Measurements from ENCODE around the gene YY1AP1.
"Not testable (repeated sequence)": the region's sequence is repeated elsewhere in the genome, so short reads cannot be mapped to it uniquely, and the experiment has no call there.

YY1AP1 gene, protein sequence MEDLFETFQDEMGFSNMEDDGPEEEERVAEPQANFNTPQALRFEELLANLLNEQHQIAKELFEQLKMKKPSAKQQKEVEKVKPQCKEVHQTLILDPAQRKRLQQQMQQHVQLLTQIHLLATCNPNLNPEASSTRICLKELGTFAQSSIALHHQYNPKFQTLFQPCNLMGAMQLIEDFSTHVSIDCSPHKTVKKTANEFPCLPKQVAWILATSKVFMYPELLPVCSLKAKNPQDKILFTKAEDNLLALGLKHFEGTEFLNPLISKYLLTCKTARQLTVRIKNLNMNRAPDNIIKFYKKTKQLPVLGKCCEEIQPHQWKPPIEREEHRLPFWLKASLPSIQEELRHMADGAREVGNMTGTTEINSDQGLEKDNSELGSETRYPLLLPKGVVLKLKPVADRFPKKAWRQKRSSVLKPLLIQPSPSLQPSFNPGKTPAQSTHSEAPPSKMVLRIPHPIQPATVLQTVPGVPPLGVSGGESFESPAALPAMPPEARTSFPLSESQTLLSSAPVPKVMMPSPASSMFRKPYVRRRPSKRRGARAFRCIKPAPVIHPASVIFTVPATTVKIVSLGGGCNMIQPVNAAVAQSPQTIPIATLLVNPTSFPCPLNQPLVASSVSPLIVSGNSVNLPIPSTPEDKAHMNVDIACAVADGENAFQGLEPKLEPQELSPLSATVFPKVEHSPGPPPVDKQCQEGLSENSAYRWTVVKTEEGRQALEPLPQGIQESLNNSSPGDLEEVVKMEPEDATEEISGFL

DNA sequence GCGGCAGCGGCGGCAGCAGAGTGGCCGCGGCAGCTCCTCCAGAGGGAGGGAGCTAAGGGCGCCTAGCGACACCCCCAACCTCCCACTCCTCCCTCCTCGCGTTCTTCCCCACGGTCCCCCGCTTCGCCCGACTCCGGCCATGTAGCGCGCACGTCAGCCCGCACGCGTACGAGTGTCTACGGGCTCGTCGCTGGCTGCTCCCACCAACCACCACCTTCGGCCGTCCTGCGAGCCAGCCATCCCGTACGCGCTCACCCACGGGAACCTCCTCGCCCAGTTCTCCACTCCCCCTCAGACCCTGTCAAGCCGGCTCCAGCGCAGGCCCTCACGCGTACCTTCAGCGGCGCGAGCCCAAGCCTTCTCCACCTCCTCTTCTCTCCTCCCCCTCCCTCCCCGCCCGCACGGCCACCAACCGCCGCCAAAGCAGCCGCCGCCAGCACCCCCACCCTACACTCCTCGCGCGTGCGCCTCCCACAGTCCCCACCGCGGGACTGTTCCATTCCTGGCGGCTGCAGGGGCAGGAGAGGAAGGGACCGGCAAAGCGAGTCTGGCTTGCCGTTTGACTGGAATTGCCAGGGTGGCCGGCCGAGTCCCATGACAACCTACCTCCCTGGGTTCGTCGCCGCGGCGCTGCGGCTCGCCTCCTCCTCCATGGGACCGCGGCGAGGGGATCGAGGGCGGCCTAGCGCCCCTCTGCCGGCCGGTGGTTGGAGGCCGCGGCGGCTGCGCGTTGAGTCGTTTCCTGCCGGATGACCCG, at the start of gene YY1AP1:
YY1AP1 (minus strand) TSS at position 451 of the 757 bp plus-strand sequence. CDS start 8,338 bp downstream, outside the sequence.
- DNase-seq (ENCODE audit: low read depth) = peak; percentile 85

DNA sequence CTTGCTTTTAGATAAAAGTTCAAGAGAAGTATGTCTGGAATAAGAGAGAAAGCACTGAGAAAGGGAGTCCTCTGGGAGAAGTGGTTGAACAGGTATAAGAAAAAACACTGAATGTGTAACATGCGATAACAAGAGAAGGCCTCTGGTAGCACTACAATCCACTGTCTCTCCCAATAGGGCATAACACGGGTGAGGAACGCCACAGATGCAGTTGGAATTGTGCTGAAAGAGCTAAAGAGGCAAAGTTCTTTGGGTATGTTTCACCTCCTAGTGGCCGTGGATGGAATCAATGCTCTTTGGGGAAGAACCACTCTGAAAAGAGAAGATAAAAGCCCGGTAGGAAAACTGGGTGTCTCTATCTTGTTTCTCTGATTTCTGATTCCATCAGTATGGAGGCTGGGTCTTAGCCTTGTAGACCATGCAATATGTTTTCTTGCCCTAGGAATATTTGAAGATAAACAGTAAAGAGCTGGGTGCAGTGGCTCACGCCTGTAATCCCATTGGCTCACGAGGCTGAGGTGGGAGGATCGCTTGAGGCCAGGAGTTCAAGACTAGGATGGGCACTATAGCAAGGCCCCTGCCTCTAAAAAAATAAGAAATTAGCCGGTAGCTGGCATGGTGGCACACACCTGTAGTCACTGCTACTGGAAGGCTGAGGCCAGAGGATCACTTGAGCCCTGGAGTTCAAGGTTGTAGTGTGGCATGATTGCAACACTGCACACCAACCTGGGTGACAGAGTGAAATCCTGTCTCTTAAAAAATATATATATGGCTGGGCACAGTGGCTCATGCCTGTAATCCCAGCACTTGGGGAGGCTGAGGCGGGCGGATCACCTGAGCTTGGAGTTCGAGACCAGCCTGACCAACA, 40.7 kb upstream of the YY1AP1 start:
- no peak for DNase-seq (ENCODE audit: low read depth)

DNA sequence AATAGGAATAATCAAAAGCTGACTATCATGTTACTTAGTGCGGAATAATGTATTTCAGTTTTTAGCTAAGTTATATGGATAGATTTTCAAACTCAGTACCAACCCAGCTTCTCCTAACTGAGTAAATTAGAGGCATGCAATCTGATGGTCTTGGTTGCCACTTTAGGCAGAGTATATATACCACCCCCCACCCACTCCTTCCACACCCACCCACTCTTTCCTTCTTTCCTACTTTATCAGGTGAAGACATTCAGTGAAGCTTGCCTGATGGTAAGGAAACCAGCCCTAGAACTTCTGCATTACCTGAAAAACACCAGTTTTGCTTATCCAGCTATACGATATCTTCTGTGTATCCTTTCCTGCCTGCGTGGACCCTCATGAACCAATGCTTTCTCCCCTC, 36.6 kb upstream of the YY1AP1 start:
- DNase-seq (ENCODE audit: low read depth) = no peak

DNA sequence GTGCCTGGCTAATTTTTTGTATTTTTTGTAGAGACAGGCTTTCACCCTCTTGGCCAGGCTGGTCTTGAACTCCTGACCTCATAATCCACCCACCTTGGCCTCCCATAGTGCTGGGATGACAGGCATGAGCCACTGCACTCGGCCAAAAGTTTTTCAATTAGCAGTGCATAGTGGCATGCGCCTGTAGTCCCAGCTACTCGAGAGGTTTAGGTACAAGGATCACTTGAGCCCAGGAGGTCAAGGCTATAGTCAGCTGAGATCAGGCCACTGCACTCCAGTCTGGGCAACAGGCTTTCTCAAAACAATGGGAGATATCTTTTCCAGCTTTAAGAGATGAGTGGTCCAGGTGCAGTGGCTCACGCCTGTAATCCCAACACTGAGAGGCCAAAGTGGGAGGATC, 31.1 kb upstream of the YY1AP1 start:
- DNase-seq (ENCODE audit: low read depth) = no peak

DNA sequence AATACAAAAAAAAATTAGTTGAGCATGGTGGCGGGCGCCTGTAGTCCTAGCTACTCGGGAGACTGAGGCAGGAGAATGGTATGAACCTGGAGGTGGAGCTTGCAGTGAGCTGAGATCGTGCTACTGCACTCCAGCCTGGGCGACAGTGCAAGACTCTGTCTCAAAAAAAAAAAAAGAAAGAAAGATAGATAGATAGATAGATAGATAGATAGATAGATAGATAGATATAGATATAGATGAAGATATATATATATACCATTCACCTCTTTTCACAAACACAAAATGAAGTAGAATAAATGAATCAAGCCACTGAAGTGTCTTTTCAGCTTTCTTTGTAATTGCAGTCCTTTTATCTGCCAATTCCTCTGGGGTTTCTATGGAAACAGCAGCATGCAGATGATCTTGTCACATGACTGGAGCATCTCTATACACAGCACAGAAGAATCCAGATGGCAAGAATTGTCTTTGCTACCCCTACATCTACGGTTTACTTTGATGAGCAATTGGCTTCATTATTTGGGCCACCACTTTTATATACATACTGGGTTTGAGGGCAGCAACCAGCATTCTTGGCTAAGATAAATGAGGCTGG, 30.0 kb upstream of the YY1AP1 start:
- not testable (repeated sequence) for DNase-seq (ENCODE audit: low read depth)

DNA sequence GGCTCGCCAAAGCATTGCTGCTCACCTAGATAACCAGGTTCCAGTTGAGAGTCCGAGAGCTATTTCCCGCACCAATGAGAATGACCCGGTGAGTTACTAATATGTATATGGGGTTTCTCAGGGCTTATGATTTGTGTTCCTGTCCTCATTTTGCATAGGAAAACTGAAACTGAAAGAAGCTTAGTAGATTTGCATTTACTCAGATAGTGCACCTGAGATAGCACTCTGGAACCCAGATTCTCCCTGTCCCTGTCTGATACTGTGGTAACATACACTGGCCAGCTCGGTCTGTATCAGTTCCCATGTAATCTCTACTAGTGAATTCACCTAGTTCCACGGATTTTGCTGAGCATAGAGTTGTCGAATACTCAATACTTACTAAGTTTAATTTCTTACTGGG, 28.5 kb upstream of the YY1AP1 start:
- DNase-seq (ENCODE audit: low read depth) = no peak

DNA sequence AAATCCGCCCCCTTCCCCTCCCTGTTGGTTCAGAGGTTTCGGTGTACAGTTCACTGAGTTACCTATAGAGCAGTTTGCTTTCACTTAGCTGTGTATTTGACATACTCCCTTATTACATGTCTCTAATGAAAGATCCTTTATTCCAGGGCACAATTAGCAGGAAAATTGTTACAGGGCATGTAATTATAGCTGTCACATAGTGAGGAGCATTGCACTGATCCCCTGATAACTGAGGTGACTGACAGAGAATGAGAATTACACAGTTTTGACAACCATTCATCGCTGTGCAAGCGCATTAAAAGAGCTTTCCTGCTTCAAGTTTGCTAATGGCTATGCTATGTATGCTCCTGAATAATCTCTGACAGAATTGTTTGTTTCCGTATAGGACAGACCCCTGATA, 27.2 kb upstream of the YY1AP1 start:
- no peak for DNase-seq (ENCODE audit: low read depth)

DNA sequence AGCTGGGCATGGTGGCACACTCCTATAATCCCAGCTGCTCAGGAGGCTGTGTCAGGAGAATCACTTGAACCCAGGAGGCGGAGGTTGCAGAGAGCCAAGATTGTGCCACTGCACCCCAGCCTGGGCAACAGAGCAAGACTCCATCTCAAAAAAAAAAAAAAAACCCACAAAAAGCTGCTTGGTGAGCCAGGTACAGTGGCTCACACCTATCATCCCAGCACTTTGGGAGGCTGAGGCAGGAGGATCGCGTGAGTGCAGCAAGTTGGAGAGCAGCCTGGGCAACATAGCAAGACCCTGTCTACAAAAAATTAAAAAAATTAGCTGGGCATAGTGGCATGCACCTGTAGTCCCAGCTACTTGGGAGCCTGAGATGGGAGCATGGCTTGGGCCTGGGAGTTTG, 26.5 kb upstream of the YY1AP1 start:
- DNase-seq (ENCODE audit: low read depth) = not testable (repeated sequence)

DNA sequence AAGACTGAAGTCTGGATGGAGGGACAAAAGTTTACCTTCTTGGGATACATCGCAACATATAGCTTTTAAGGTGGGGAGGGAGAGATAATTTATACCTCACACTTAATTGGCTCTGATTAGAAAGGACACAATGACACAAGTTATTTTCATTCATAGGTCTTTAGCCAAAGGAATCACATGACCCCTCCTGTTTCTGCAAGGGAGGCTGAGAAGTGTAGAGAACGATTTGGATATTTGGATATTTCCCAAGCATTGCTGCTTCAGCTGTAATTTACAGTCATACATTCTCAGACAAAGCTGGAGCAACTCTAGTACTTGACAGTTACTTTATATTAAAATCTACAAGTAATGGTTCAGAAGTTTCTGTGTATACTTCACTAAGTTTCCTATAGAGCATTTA, 24.5 kb upstream of the YY1AP1 start:
- no peak for DNase-seq (ENCODE audit: low read depth)

DNA sequence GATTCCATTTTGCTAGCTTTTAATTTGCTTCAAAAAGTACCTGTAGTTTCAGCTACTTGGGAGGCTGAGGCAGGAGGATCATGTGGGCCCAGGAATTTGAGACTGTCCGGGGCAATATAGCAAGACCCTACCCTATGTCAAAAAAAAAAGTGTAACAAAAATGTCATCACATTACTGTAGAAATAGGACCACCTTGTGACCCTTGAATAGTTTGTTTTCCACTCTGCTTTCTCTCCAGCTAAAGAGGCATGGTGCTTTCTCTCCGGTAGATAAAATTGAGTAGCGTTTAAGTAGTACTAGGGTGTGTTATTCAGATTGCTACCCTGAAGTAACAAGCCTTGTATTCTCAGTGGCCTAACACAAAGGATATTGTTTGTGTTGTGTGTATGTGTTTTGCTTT, 24.1 kb upstream of the YY1AP1 start:
- DNase-seq (ENCODE audit: low read depth) = not testable (repeated sequence)

DNA sequence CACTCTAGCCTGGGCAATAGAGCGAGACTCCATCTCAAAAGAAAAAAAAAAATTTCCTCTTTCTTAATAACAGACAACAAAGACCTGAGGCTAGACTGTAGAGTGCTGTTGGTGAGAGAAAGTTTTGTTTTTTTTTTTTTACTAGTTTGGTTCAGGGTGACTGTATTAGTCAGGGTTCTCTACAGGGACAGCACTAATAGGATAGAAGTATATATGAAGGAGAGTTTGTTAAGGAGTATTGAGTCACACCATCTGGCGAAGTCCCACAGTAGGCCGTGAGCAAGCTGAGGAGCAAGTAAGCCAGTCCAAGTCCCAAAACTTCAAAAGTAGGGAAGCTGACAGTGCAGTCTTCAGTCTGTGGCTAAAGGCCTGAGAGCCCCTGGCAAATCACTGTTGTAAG, 22.9 kb upstream of the YY1AP1 start:
- DNase-seq (ENCODE audit: low read depth) = not testable (repeated sequence)

DNA sequence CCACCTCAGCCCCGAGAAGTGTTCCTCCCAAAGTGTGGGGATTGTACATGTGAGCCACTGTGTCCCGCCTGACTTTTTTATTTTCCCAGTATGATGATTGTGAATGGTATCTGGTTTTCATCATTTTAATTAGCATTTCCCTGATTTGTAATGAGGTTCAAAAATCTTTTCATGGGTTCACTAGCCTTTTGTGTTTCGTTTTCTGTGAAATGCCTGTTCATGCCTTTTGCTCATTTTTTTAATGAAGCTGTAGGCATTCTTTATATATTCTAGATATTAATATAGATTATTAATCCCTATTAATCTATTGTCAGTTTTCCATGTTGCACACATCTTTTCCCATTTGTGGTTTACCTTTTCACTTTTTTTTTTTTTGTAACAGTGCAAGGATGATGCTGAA, 20.8 kb upstream of the YY1AP1 start:
- no peak for DNase-seq (ENCODE audit: low read depth)

DNA sequence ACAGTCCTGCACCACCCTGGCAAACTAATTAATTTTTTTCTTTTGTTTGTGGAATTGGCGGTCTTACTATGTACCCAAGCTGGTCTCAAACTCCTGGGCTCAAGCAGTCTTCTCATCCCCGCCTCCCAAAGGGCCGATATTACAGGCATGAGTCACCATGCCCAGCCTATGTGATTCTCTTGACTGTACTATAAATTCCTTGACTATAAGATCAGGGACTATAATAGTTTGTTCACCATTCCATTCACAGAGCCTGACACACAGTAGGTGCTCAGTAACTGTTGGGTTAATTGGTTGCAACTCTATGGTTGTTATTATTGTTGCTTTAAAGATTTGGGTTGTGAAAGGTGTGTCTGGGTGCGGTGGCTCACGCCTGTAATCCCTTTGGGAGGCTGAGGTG, 17.6 kb upstream of the YY1AP1 start:
- no peak for DNase-seq (ENCODE audit: low read depth)

DNA sequence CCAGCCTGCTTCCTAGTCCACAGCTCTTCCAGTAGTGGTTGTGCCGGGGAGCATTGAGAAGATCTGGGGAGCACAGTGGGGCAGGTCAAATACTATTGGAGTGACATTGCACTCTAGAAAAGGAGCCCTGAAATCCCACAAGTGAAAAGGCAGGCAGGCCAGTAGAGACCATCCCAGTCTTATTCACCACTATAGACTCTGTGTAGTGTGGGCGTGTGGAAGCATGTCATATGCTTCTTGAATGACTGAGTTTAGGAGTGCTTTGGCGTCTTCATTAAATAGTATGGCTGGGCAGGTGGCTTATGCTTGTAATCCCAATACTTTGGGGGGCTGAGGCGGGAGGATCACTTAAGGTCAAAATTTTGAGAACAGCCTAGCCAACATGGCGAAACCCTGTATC, 15.8 kb upstream of the YY1AP1 start:
- not testable (repeated sequence) for DNase-seq (ENCODE audit: low read depth)

DNA sequence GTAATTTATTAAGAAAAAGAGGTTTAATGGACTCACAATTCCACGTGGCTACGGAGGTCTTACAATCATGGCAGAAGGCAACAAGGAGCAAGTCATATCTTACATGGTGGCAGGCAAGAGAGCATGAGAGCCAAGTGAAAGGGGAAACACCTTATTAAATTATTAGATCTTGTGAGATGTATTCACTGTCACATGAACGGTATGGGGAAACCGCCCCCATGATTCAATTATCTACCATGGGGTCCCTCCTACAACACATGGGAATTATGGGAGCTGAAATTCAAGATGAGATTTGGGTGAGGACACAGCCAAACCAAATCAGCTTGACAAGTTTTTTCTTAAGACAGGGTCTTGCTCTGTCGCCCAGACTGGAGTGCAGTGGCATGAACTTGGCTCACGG, 14.6 kb upstream of the YY1AP1 start:
- no peak for DNase-seq (ENCODE audit: low read depth)

DNA sequence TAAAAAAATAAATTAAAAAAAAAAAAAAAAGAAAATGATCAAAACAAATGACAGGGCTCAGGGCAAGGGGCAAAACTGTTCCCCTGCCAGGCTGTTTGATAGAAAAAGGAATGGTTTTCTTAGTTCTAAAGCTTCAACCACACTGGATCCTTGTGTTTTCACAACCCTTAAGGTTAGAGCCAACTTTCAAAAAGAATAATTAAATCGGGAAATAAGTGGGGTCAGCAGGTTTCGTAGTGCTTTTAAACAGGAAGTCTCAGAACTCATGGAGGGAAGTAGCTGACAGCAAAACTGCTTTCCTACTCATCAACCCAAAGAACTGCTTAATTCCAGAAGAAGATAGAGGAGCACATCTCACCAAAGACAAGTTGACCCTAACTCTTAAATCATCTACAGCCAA, 13.1 kb upstream of the YY1AP1 start:
- not testable (repeated sequence) for DNase-seq (ENCODE audit: low read depth)

DNA sequence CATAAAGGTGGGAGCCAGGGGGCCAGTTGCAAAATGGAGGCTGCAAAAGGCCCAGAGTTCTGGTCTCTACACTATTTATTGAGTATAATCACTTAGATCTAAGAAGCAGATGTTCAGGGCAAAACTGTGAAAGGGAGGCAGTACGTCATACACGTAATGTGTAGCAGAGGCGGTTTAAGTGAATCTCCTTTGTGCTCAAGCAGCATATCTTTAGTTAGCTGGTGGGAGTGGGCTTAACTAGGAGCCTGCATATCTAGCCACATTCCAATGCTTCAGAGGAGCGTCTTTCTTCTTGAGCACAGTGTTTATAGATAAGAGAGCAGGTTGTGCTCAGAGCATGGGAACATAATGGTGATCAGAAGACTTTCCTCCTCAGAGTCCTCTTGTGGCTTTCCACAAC, 10.5 kb upstream of the YY1AP1 start:
- DNase-seq (ENCODE audit: low read depth) = not testable (repeated sequence)

DNA sequence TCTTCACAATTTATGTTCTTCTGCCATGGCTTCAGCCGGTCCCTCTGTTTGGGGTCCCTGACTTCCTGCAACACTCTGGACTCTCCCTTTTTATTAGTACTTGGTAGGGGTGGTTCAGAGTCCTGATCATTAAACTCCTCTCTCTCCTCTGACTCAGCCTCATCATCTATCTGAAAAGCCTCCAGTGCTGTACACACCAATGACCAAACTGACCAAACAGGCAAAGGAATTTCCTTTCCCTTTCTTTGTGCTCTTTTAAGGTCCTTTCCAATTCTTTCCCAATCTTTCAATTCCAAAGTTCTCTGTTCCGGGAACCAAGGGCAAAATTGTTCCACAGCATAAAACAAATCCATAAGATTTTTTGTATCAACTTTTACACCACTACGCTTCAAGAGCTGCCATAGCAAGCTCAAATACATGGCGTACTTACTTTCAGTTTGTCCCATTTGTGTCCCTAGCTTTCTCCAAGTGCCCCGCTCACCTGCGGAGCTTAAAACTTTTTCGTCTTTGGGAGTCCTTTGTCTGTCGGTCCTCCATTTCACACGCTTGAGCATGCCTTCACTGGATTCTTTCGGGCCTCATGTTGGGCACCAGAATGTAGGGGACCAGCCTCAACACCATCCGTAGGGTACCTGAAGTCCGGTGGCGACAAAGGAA, 9.9 kb upstream of the YY1AP1 start:
- no peak for DNase-seq (ENCODE audit: low read depth)

DNA sequence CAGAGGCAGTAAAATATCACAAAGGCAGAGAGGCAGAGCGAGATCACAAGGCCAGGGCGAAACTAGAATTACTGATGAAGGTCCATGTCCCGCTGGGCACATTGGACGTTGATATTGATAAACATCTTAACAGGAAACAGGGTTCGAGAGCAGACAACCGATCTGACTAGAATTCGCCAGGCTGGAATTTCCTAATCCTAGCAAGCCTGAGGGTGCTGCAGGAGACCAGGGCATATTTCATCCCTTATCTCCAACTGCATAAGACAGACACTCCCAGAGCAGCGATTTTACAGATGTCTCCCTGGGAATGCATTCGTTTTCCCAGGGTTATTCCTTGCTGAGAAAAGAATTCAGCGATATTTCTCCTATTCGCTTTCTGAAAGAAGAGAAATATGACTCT, 9.0 kb upstream of the YY1AP1 start:
- not testable (repeated sequence) for DNase-seq (ENCODE audit: low read depth)

DNA sequence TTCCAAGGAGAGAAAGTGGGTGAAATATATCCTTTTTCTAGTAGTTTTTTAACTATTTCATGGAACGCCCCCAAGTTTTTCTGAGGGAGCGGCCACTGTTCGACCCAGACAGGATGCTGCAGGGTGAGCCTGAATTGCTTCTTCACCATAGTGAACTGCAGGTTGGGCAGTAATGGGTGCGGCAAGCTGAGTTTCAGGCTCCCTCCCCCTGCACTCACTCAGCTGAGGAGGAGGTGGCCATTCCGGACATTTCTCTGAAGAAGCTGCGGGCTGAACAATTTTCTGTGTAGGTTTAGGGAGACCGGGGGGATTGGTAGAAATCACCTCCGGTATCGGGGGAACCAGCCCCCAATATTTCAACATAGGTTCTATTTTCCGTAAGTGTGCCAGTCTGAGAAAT, 8.5 kb upstream of the YY1AP1 start:
- no peak for DNase-seq (ENCODE audit: low read depth)

DNA sequence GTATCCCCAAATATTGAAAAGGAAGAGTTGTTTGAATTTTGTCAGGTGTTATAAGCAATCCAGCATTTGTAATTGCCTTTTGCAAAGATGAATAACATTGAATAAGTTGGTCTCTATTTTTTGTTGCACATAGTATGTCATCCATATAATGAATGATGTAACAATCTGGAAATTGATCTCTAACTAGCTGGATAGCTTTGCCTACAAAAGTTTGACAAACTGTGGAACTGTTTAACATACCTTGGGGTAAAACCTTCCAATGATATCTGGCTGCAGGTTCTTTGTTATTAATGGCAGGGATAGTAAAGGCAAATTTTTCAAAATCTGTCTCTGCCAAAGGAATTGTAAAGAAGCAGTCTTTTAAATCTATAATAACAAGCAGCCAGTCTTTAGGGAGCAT, 8.0 kb upstream of the YY1AP1 start:
- no peak for DNase-seq (ENCODE audit: low read depth)

All from activated T-helper 9 cell treated with anti-CD3 and anti-CD28 coated beads, Interleukin-2, amount 50 U/mL, for 16 hours (primary cell).